Measurements from ENCODE around the gene SNX32.

SNX32 gene

DNA sequence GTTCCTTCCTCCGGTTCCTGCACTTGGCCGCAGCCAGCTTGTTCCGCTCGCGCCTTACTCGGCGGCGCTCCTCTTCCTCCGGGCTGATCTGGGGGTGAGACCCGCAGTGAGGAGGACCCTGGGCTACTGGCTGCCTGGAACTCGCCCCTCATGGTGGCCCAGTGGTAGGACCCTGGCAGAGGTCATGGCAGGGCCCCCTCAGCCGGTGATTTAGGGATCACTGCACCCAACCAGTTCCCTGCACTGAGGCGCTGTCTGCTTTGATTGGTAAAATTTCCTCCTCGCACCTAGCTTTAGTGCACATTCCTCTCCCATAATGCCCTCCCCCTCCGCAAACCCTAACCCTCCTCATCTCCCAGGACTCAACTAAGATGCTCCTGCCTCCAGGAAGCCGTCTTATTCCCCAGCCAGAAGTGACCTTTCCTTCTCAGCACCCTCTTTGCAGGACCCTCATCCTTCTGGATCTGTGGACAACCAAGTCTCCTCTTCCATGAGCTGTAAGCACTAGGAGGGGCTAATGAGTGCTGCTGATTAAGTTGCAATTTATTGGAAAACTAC, 60.4 kb downstream of the SNX32 start:
- Histone ChIP-seq H3K27ac (ENCODE audit: extremely low read depth, low read depth, low read length) (no peak overlapping the region), H3K4me3 (ENCODE audit: low read depth, low read length) (no peak overlapping the region), H3K9me3 (ENCODE audit: control insufficient read depth, insufficient read depth, low read depth, low read length) (no peaks in the 10 kb centered on the region), H3K36me3 (ENCODE audit: control insufficient read depth in 2 of 2, insufficient read depth in 1 of 2, low read length in 2 of 2) (peaks cover 0 to 3% of the 10 kb centered on the region in 2 experiments; a peak in 1 of 3 replicates), H3K4me1 (ENCODE audit: control insufficient read depth, insufficient read depth, low read length) (no peaks in the 10 kb centered on the region)
- ChIA-PET POLR2A (interaction anchor here (0.7 to 1.9 kb wide), 4 partner anchors 20 to 173 kb away, joined by 3 to 7 read pairs (median 4); partner anchors contain the start of genes MUS81 and RNASEH2C), CTCF (interaction anchor here (0.6 to 1.1 kb wide), 4 partner anchors 13 to 492 kb away, joined by 3 to 6 read pairs (median 4); no protein-coding TSS in a partner anchor)
- TF ChIP-seq BCL11B (tag by site-specific recombination; IDR thresholded peaks at IDR 0.05; ENCODE audit: low read depth) (no peak), ZNF629 (tag by site-specific recombination; IDR thresholded peaks at IDR 0.05) (no peak), HIC1 (tag by site-specific recombination; IDR thresholded peaks at IDR 0.05) (no peak), ATF2 (tag by site-specific recombination; IDR thresholded peaks at IDR 0.05; ENCODE audit: low read depth) (no peak), ZNF785 (tag by site-specific recombination; IDR thresholded peaks at IDR 0.05) (no peak), RBAK (tag by site-specific recombination; IDR thresholded peaks at IDR 0.05) (no peak), ZFP69B (tag by site-specific recombination; IDR thresholded peaks at IDR 0.05) (no peak), SP7 (tag by site-specific recombination; IDR thresholded peaks at IDR 0.05) (no peak), ZNF280D (tag by site-specific recombination; IDR thresholded peaks at IDR 0.05) (no peak), ZSCAN4 (tag by site-specific recombination; IDR thresholded peaks at IDR 0.05) (no peak), TCF7L2 (IDR thresholded peaks at IDR 0.05; ENCODE audit: borderline replicate concordance, low read depth, low read length) (no peak)

DNA sequence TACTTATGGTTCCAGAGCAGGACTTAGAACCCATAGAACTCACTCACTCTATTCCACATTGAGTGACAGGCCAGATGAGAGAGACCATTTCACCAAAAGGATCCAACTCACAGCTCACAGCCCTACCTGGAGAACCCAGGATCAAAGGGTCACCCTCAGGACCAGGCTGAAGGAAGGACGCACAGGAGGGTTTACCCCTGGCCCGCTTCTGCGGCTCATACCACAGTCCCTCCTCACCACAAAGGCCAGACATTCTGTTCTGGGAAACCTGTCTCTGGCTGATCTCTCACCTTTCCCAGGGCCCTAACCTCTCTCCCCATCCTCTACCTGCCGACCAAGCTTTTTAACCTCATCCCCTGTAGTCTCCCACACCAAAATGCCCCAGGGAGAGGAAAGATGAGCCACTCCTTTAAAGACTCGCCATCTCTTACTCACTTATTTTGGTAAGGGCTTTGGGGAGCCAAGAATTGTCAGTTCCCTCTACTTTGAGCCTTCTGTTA, 61.8 kb downstream of the SNX32 start:
- no peaks in the 10 kb centered on the region for H3K4me1 ChIP-seq (ENCODE audit: control insufficient read depth, insufficient read depth, low read length)
- no peak overlapping the region for H3K27ac ChIP-seq (ENCODE audit: extremely low read depth, low read depth, low read length)
- no peak overlapping the region for H3K4me3 ChIP-seq (ENCODE audit: low read depth, low read length)
- no peaks in the 10 kb centered on the region for H3K9me3 ChIP-seq (ENCODE audit: control insufficient read depth, insufficient read depth, low read depth, low read length)
- no peak for TF ChIP-seq HOXA7 (CRISPR knock-in tag; IDR thresholded peaks at IDR 0.05; ENCODE audit: borderline replicate concordance)
- TF ChIP-seq, protein P1, sequence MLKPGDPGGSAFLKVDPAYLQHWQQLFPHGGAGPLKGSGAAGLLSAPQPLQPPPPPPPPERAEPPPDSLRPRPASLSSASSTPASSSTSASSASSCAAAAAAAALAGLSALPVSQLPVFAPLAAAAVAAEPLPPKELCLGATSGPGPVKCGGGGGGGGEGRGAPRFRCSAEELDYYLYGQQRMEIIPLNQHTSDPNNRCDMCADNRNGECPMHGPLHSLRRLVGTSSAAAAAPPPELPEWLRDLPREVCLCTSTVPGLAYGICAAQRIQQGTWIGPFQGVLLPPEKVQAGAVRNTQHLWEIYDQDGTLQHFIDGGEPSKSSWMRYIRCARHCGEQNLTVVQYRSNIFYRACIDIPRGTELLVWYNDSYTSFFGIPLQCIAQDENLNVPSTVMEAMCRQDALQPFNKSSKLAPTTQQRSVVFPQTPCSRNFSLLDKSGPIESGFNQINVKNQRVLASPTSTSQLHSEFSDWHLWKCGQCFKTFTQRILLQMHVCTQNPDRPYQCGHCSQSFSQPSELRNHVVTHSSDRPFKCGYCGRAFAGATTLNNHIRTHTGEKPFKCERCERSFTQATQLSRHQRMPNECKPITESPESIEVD (tag by site-specific recombination; IDR thresholded peaks at IDR 0.05): no peak
- no peak for TF ChIP-seq ZNF621 (tag by site-specific recombination; IDR thresholded peaks at IDR 0.05)
- TF ChIP-seq, protein P2, sequence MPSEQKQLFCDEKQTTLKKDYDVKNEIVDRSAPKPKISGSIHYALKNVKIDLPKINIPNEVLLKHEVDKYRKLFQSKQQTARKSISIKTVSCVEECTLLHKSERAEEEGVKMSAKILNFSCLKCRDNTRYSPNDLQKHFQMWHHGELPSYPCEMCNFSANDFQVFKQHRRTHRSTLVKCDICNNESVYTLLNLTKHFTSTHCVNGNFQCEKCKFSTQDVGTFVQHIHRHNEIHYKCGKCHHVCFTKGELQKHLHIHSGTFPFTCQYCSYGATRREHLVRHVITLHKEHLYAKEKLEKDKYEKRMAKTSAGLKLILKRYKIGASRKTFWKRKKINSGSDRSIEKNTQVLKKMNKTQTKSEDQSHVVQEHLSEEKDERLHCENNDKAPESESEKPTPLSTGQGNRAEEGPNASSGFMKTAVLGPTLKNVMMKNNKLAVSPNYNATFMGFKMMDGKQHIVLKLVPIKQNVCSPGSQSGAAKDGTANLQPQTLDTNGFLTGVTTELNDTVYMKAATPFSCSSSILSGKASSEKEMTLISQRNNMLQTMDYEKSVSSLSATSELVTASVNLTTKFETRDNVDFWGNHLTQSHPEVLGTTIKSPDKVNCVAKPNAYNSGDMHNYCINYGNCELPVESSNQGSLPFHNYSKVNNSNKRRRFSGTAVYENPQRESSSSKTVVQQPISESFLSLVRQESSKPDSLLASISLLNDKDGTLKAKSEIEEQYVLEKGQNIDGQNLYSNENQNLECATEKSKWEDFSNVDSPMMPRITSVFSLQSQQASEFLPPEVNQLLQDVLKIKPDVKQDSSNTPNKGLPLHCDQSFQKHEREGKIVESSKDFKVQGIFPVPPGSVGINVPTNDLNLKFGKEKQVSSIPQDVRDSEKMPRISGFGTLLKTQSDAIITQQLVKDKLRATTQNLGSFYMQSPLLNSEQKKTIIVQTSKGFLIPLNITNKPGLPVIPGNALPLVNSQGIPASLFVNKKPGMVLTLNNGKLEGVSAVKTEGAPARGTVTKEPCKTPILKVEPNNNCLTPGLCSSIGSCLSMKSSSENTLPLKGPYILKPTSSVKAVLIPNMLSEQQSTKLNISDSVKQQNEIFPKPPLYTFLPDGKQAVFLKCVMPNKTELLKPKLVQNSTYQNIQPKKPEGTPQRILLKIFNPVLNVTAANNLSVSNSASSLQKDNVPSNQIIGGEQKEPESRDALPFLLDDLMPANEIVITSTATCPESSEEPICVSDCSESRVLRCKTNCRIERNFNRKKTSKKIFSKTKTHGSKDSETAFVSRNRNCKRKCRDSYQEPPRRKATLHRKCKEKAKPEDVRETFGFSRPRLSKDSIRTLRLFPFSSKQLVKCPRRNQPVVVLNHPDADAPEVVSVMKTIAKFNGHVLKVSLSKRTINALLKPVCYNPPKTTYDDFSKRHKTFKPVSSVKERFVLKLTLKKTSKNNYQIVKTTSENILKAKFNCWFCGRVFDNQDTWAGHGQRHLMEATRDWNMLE (tag by site-specific recombination; conservative IDR thresholded peaks at IDR 0.05; ENCODE audit: low read depth): no peak
- TF ChIP-seq TCF7L2 (IDR thresholded peaks at IDR 0.05; ENCODE audit: borderline replicate concordance, low read depth, low read length): no peak
- no peak for TF ChIP-seq ZNF660 (tag by site-specific recombination; IDR thresholded peaks at IDR 0.05)
- peaks cover 0 to 3% of the 10 kb centered on the region in 2 experiments; a peak in 1 of 3 replicates for H3K36me3 ChIP-seq (ENCODE audit: control insufficient read depth in 2 of 2, insufficient read depth in 1 of 2, low read length in 2 of 2)
- CTCF ChIA-PET: interaction anchor here (1.2 kb wide), 1 partner anchor 16 kb away, joined by 3 read pairs; no protein-coding TSS in a partner anchor
- POLR2A ChIA-PET: interaction anchor here (0.5 kb wide), 1 partner anchor 364 kb away, joined by 4 read pairs; no protein-coding TSS in a partner anchor

Data from HEK293 (cell line).